HL-60 (cell line): ENCODE results near the gene AGAP1.

ENCODE experiments used
- DNase-seq, 2 experiments: peaks; one replicate each; pipeline ENCODE4 v3.0.0-alpha.2; 2010 to 2020; ENCODE audit warnings: low read depth in 1 of 2, low spot score in 1 of 2
- H3K27ac ChIP-seq: fragments of 250-450 bp; sonication (Bioruptor Pico); replicated peaks from 2 replicates; pipeline ENCODE4 v1.5.1; 2020; ENCODE audit warnings: mild to moderate bottlenecking, moderate library complexity
- H3K27me3 ChIP-seq: fragments of 250-450 bp; sonication (Bioruptor Pico); 2 replicates; pipeline ENCODE4 v1.5.1; 2021; ENCODE audit warnings: mild to moderate bottlenecking, moderate library complexity; ENCODE audit not compliant: insufficient read depth, poor library complexity, severe bottlenecking
- H3K4me3 ChIP-seq: replicated peaks from 2 replicates; pipeline ENCODE4 v1.5.1; 2011; ENCODE audit warnings: mild to moderate bottlenecking, control low read depth, low read length; ENCODE audit not compliant: insufficient read depth
- CTCF ChIP-seq: IDR thresholded peaks from one replicate; pipeline ENCODE4 v1.5.1; 2011; ENCODE audit warnings: low read length, control low read depth, inconsistent platforms; ENCODE audit not compliant: insufficient read depth
- GABPA ChIP-seq: IDR thresholded peaks from 2 replicates; pipeline ENCODE4 v1.6.1; 2012; ENCODE audit warnings: low read depth
- POLR2AphosphoS5 ChIP-seq: IDR thresholded peaks from 2 replicates; pipeline ENCODE4 v1.6.1; 2012; ENCODE audit warnings: low read depth
- REST ChIP-seq: IDR thresholded peaks from 2 replicates; pipeline ENCODE4 v1.6.1; 2012; ENCODE audit warnings: low read depth; ENCODE audit not compliant: insufficient replicate concordance
- SPI1 ChIP-seq: IDR thresholded peaks from 2 replicates; pipeline ENCODE4 v1.6.1; 2012; ENCODE audit warnings: low read depth, mild to moderate bottlenecking, borderline replicate concordance

Gene AGAP1

GRCh38 chr2:236114959-236115358, 621.1 kb downstream of the AGAP1 start:
- no peaks in the 10 kb centered on the region for H3K27me3 ChIP-seq
- H3K4me3 ChIP-seq: no peak overlapping the region
- TF ChIP-seq GABPA (no peak), CTCF (no peak), REST (no peak), POLR2AphosphoS5 (no peak), SPI1 (no peak)
- H3K27ac ChIP-seq: no peak overlapping the region
- DNase-seq: no peak

- Histone ChIP-seq H3K27me3 (no peaks in the 10 kb centered on the region), H3K4me3 (no peak overlapping the region), H3K27ac (no peak overlapping the region)
- no peak for DNase-seq
- TF ChIP-seq REST (no peak), CTCF (no peak), SPI1 (no peak), GABPA (no peak), POLR2AphosphoS5 (no peak)
These were observed 623.6 kb downstream of the AGAP1 start for GRCh38 chr2:236117401-236117800.

GRCh38 chr2:236117861-236118269, 624.0 kb downstream of the AGAP1 start:
- Histone ChIP-seq H3K4me3 (no peak overlapping the region), H3K27ac (no peak overlapping the region), H3K27me3 (no peaks in the 10 kb centered on the region)
- no peak for DNase-seq
- TF ChIP-seq CTCF: no peak
- TF ChIP-seq POLR2AphosphoS5: no peak
- TF ChIP-seq SPI1: no peak
- TF ChIP-seq GABPA: no peak
- TF ChIP-seq REST: no peak
